Amniotic epithelial cell (primary cell): ENCODE results near the gene DNAJB9.
A peak's percentile ranks its signal among the peaks of the same experiment; 100 is the strongest.
"Not testable (repeated sequence)": the region's sequence is repeated elsewhere in the genome, so short reads cannot be mapped to it uniquely, and the experiment has no call there.

Source experiments
- DNase-seq: peaks from one replicate; pipeline ENCODE4 v3.0.0-alpha.2; 2010; ENCODE audit warnings: low read depth

The DNAJB9 gene

DNA sequence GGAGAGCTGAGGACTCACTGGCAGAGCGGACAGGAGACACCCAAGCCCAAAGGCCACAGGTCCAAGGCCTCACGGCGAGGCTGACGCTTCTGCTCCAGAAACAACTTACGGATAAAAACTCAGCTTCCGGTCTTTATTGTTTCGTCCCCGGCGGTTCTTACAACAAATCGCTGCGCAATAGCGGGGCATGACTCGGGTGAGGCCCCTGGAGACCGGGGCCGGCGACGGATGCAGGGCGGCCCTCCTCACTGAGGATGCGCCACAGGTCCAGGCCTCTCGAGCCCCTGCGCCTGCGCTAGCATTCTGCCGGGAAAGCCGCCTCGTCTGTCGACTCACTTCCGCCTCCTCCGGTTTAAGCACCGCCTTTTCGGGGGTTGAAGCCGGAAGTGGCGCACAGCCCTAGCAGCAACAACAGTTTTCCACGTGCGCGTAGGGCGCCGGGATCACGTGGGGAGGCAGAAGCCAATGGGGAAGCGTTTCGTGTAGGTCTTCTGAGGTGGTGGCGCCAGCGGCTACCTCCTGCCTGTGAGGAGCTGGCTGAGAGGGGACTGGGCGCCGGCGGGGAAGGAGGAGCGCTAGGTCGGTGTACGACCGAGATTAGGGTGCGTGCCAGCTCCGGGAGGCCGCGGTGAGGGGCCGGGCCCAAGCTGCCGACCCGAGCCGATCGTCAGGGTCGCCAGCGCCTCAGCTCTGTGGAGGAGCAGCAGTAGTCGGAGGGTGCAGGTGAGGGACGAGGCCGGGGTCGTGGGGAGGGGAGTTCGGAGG lies at the start of gene DNAJB9, which contains the start of gene THAP5:
DNAJB9 (plus strand) TSS at position 494 of the 765 bp plus-strand sequence. CDS start 1,853 bp downstream, outside the sequence.
THAP5 (minus strand) TSS at position 326 of the 765 bp plus-strand sequence; CDS start at position 189, 137 bp downstream.
- DNase-seq: peak; percentile 99

DNA sequence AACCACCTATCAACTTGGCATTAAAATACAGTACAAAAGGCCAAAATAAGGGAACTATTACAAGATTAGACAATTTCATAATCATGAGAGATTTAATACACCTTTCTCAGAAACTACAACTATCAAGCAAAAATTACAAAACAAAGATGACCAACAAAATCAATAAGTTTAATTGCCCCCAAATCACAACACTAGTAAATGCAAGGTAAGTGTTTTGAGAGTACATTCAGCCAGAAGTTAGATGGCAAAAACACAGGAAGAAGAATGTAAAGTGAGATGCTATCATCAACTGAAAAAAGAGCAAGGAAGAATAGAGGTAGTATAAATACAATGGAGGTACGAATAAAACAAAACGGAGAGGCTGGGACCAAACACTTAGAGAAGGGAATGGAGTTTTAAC lies 46.9 kb upstream of the DNAJB9 start:
- DNase-seq: no peak

DNA sequence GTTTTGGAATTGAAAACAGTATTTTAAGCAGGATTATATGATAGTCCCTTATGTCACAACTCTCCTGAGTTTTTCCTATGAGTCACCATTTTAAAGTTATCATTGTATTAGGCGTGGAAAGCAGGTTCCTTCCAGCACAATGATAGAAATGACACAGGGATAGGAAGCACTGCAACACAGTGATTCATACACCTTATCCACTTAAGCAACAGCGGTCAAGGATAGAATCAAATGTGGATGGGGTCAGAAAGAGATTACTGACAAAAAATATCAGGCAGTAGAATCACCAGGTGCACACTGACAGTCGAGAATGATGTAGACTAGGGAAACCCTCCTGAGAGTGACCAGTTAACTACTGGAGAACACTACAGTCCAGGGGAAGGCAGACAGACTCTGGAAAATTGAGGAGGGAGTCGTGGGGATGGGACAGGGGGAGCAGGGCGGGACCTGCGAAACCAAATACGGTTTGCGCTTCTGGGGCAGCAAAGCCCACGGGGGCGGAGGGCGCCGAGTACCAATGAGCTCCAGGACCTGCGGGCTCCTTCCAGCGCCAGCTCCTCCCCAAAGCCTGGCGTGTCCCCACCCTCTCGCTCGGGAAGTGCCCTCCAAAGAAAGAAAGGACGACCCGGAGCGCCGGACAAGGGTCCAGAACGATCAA lies 44.2 kb upstream of the DNAJB9 start:
- peak; percentile 74 for DNase-seq

DNA sequence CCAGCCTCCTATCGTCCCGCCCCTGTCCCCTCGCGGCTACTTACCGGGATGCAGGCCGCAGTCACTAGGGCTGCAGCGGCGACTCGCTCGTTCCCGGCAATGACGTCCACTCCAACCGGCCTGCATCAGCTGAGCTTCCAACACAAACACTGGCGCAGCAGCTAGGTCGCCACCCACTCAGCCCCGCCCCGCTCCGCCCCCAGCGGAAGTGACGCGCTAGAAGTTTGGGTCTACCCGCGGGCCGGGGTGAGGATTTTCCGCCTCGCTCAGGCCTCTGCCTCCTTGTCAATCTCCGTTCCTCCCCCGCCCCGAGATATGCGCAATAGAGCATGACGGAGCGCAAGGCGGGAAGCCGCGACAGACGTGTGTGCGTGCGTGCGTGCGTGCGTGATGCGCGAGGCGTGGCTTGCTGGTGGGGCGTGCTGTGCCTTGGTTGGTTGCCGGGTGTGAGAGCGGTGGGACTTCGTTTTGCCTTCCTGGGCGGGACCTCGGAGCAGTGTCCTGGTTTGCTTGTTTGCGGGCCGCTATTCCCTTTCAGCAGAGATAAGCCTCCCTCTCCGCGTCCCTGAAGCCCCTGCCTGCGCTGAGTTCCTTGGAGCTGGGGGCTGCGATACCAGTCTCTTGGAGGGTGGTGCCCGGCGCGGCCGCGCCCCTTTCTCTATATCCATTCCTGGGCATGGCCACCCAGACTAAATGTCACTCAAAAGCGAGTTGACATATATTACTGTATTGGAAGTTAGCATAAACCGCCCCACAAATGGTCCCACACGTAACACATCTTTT lies 43.5 kb upstream of the DNAJB9 start, which contains the start of gene PNPLA8:
PNPLA8 (minus strand) TSS at position 151 of the 783 bp plus-strand sequence. CDS start 10,644 bp downstream, outside the sequence.
- DNase-seq: peak; percentile 99

DNA sequence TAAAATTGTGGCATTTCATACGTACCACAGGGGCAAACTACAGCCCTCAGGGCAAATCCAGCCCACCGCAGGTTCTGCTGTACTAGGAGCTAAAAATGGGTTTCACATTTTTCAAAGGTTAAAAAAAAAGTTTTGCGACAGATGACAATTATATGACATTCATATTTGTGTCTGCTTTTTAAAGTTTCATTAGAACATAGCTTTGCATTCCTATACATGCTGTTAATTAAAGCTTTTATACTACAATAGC lies 43.0 kb upstream of the DNAJB9 start:
- DNase-seq: no peak

DNA sequence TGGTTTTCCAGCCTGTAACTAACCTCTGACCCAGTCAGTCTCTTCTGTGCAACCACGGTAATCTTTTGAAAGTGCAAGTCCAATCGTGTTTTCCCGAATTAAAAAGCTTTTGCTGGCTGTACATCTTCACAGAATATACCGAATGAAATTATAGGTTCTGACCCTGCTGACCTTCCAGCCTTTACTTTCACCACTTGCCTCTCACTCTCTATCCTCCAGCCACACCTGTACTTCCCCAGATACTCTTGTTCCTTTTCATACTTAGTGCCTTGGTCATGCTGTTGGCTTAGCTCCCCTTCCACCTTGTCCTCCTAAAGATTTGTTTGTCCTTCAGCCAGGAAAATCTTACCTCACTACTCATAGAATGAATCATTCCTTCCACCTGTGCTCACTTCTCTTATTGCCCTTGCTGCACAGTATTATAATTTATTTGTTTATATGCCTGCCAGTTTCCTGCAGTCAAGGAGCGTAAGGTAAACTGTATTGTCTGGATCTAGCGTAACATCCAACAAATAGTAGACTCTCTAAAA lies 41.4 kb upstream of the DNAJB9 start:
- DNase-seq: no peak

DNA sequence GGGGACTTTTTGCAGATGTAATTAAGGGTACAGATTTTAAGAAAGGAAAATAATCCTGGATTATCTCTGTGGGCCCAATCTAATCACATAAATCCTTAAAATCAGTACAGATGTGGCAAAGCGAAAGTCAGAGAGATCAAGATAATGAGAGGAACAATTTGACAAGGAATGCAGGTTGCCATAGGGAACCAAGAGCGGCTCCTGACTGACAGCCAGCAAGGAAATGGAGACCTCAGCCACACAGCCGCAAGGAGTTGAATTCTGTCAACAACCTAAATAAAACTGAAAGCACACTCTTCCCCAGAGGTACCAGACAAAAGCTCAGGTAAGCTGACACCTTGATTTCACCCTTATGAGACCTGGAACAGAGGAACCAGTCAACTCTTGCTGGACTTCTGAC lies 40.3 kb upstream of the DNAJB9 start:
- DNase-seq: no peak

DNA sequence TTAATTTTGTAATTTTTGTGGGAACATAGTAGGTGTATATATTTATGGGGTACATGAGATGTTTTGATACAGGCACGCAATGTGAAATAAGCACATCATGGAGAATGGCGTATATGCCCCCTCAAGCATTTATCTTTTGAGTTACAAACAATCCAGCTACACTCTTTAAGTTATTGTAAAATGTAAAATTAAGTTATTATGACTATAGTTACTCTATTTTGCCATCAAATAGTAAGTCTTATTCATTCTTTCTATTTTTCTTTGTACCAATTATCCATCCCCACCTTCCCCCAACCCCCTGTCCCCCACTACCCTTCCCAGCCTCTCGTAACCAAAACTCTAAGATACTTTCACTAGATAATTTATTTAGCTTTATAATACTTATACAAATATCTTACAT lies 36.0 kb upstream of the DNAJB9 start:
- no peak for DNase-seq

DNA sequence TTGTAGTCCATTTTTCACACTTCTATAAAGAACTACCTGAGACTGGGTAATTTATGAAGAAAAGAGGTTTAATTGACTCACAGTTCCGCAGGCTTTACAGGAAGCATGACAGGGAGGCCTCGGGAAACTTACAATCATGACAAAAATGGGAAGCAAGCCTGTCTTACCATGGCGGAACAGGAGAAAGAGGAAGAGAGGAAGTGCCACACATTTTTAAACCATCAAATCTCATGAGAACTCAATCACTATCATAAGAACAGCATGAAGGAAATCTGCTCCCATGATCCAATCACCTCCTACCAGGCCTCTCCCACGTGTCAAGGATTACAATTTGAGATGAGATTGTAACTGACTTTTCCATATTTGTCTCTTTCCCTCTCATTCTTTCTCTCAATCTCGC lies 34.4 kb upstream of the DNAJB9 start:
- DNase-seq: no peak

DNA sequence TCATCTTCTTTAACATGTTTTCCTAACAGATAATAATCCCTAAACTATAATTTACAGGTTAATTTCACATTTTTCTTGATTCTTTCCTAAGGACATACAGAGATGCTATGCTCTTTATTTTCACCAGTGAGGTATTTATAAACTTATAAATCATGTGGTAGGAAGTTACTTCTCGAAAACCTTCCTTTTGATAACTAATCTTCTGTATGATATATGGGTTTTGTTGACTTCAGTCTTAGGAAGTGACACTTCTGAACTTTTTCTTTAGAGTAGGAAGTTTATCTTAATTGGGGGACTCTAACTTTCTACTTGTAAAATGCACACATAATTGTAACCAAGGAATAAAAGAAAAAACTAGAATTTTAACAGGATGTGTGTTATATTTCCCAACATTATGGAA lies 33.9 kb upstream of the DNAJB9 start:
- DNase-seq: no peak

DNA sequence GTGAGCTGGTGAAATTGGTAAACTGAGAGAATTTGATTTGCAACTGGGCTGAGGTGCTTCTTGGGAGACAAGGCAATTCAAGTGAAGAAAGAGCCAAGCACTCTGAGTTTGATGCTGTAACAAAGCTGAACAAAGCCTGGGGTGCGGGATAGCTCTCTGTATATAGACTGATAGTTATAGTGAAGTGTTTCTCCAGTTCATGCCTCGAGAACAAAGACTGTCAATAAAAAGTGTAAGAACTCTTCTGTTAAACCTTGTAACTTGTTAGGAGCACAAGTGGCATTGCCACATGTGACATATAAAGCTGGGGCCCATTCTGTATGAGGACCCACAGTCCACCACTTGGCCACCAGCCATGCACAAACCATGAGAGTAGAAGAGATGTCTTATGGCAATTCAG lies 32.4 kb upstream of the DNAJB9 start:
- no peak for DNase-seq

DNA sequence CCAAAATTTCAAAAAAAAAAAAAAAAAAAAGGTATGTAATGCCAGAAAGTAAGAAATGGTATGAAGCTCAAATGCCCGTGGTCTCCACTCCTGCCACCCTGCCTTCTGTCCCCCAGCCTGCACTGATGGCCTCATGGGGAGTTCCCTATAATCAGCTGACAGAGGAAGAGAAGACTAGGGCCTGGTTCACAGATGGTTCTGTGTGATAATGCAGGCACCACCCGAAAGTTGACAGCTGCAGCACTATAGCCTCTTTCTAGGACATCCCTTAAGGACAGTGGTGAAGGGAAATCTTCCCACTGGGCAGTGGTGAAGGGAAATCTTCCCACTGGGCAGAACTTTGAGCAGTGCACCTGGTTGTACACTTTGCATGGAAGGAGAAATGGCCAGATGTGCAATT lies 31.4 kb upstream of the DNAJB9 start:
- DNase-seq: not testable (repeated sequence)

DNA sequence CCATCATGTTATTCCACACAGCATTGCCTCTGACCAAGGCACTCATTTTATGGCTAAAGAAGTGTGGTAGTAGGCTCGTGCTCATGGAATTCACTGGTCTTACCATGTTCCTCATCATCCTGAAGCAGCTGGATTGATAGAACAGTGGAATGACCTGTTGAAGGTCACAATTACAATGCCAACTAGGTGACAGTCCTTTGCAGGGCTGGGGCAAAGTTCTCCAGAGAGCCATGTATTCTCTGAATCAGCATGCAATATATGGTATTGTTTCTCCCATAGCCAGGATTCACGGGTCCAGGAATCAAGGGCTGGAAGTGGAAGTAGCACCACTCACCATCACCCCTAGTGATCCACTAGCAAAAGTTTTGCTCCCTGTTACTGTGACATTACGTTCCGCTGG lies 31.0 kb upstream of the DNAJB9 start:
- DNase-seq: not testable (repeated sequence)

DNA sequence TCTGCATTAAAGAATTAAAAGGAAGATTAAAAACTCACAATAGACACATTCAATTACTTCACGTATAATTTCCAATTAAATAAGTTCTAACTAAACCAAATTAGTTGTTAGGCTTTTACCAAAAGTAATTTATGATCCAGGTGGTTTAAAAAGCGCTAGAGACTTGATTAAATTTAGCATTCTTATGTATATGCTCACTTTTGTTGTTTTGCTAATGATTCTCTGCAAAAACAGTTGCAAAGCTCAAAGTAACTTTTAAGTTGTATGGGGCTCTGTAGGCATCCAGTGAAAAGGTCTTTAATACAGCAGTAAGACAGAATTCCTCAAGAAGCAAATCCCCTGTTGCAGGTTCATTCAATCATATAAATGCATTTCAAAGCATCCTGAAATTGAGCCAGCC lies 28.2 kb upstream of the DNAJB9 start:
- no peak for DNase-seq

DNA sequence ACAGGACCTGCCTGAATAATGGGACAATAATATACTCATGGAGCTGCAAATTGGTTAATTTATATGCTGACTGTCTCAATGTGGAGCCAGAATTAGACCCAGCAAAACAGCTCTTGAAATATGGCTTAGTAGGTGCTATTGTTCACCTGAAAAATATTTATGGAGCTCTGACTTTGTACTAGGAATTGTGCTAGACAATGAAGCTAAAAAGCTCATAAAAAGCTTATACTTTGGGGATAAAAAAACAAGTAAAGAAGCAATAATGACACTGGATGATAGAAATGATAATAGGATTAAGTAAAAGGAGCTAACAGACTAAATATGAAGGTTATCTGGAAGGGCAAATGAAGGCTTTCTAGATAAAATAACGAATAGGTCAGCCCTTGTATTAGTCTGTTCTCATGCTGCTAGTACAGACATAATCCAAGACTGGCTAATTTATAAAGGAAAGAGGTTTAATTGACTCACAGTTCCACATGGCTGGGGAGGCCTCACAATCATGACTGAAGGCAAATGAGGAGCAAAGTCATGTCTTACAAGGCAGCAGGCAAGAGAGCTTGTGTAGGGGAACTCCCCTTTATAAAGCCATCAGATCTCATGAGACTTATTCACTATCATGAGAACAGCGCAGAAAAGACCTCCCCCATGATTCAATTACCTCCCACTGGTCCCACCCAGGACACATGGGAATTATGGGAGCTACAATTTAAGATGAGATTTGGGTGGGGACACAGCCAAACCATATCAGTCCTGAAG lies 21.4 kb upstream of the DNAJB9 start:
- DNase-seq: not testable (repeated sequence)

DNA sequence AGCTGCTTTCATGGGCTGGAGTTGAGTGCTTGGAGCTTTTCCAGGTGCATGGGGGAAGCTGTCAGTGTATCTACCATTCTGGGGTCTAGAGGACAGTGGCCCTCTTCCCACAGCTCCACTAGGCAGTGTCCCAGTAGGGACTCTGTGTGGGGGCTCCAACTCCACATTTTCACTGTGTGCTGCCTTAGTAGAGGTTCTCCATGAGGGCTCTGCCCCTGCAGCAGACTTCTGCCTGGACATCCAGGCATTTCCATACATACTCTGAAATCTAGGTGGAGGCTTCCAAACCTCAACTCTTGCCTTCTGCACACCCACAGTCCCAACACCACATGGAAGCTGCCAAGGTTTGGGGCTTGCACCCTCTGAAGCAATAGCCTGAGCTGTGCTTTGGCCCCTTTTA lies 13.0 kb upstream of the DNAJB9 start:
- DNase-seq: not testable (repeated sequence)

DNA sequence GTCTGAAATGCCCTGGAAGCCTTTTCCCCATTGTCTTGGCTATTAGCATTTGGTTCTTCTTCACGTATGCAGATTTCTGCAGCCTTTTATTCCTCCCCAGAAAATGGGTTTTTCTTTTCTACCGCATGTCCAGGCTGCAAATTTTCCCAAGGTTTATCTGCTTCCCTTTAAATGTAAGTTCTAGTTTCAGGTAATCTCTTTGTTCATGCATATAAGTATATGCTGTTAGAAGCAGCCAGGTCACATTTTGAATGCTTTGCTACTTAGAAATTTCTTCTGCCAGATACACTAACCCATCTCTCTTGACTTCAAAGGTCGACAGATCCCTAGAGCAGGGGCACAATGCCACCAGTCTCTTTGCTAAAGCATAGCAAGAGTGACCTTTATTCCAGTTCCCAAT lies 12.5 kb upstream of the DNAJB9 start:
- no peak for DNase-seq

DNA sequence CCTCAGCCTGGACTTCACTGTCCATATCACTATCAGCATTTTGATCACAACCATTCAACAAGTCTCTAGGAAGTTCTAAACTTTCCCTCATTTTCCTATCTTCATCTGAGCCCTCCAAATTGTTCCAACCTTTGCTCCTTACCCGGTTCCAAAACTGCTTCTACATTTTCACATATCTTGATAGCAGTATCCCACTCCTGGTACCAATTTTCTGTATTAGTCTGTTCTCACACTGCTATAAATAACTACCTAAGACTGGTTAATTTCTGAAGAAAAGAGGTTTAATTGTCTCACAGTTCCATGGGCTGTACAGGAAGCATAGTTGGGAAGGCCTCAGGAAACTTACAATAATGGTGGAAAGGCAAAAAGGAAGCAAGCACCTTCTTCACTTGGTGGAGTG lies 12.1 kb upstream of the DNAJB9 start:
- no peak for DNase-seq

DNA sequence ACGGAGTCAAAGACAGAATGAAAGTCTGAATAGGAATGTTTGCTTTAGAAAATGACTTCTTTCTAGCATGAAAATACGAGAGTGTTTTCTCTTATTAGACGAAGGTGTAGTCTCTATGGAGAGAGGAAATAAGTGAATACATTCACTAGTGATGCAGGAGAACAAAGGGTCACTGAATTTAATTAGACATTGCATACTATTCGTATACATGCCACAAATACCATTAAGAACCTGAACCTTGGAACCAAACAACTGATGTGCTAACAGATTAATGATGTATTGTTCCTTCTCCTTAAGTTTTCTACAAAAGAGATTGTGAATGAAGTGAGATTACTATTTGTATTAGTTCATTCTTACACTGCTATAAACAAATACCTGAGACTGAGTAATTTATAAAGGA lies 10.4 kb upstream of the DNAJB9 start:
- DNase-seq: no peak

DNA sequence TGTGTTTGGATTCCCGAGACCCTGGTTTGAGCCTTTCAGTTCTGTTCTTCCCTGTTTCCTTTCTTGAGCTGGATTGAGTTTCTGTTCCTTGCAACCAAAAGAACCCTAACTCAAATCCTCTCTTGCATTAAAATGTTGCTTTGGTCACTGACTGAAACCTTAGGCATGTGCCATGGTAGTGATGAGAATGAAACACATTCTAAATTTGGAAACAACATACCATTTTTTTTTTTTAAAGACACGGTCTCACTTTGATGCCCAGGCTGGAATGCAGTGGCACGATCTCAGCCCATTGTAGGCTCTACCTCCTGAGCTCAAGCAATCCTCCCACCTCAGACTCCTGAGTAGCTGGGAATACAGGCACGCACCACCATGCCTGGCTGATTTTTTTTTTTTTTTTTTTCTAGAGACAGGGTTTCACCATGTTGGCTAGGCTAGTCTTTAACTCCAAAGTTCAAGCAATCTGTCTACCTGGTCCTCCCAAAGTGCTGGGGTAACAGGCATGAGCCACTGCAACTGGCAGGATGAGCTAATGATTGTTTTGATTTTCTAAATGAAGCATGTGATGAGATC lies 8.5 kb upstream of the DNAJB9 start:
- DNase-seq: peak; percentile 23

DNA sequence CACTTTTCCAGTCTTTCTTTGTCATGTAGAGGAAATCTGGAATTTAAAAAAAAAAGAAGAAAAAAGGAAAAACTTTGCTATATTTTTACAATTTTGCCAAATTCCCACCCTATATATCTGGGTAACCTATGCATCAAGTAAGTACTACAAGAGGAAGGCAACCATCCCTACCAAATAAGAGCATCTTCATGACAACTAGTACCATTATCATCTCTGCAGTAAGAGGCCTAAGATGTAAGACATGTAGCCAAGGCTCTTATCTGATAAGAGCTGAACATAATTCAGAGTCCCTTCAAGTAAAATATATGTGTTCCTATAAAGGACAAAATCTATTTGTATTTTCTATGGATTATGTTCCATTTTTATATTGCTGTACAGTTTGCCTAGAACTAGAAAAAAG lies 3.7 kb upstream of the DNAJB9 start:
- no peak for DNase-seq
